AG10803 (cell line): Measurements from ENCODE around the gene PLS3.

Experiments used
- DNase-seq: peaks from one replicate; pipeline ENCODE4 v3.0.0; 2010; ENCODE audit warnings: low read depth
- H3K4me3 ChIP-seq: 2 replicates; pipeline ENCODE4 v1.5.1; 2011; ENCODE audit warnings: mild to moderate bottlenecking, low read length, control low read depth
- CTCF ChIP-seq: conservative IDR thresholded peaks from 2 replicates; pipeline ENCODE4 v1.5.1; 2011; ENCODE audit warnings: mild to moderate bottlenecking, low read length, control low read depth, inconsistent platforms

Gene PLS3

GRCh38 chrX:115650449-115650848 lies 89.5 kb downstream of the PLS3 start:
- H3K4me3 ChIP-seq: no peak overlapping the region
- TF ChIP-seq CTCF: no peak
- peak; percentile 46 for DNase-seq

GRCh38 chrX:115650916-115651315 lies 89.9 kb downstream of the PLS3 start:
- peak; percentile 43 for DNase-seq
- TF ChIP-seq CTCF: peak; percentile 71

GRCh38 chrX:115652221-115652620 lies 91.2 kb downstream of the PLS3 start:
- peak; percentile 31 for DNase-seq
- H3K4me3 ChIP-seq: no peak overlapping the region
- no peak for TF ChIP-seq CTCF

More at GRCh38 chrX:115650916-115651315, 89.9 kb downstream of the PLS3 start:
- no peak overlapping the region for H3K4me3 ChIP-seq

- no peak for DNase-seq
- no peak for TF ChIP-seq CTCF
- no peak overlapping the region for H3K4me3 ChIP-seq
Measured at GRCh38 chrX:115665122-115665521, 104.1 kb downstream of the PLS3 start.

- peak; percentile 25 for DNase-seq
Measured at GRCh38 chrX:115679460-115679859, 118.5 kb downstream of the PLS3 start.

GRCh38 chrX:115687595-115687994 lies 126.6 kb downstream of the PLS3 start:
- TF ChIP-seq CTCF: no peak
- H3K4me3 ChIP-seq: no peak overlapping the region
- no peak for DNase-seq

More at GRCh38 chrX:115679460-115679859, 118.5 kb downstream of the PLS3 start:
- peak; percentile 55 for TF ChIP-seq CTCF
- H3K4me3 ChIP-seq: no peak overlapping the region

GRCh38 chrX:115689931-115690330 lies 129.0 kb downstream of the PLS3 start:
- DNase-seq: peak; percentile 62
- no peak for TF ChIP-seq CTCF
- peak overlapping the region; percentile 5 for H3K4me3 ChIP-seq
